COR-L47 (cell line): ENCODE results near the gene EGLN2.
"Not testable (repeated sequence)": the region's sequence is repeated elsewhere in the genome, so short reads cannot be mapped to it uniquely, and the experiment has no call there.

Experiments used
- DNase-seq: peaks from one replicate; lab custom pipeline; 2025; lab: John Stamatoyannopoulos, UW

The EGLN2 gene

GRCh38 chr19:40846722-40847121 is 47.7 kb downstream of the EGLN2 start:
- DNase-seq, result not testable (repeated sequence)

DNA sequence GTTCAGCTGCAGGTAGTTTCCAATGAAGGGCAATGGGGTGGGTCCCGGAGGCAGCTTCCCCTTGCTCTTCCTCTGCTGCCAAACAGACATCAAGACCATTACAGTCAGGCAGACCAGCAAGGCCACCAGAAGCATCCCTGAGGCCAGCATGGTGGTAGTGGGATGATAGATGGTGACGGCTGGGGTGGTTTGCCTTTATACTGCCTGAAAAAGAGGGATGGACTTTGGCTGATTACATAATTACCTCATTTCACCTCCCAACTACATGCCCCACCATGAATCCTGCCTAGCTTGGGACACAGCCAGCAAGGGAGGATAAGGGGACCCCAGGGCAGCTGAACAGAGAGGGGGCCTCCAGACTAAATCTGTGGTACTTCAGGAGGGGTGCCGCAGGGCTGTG is 51.3 kb downstream of the EGLN2 start, which contains the start of gene CYP2A6:
TSS of gene CYP2A6 (minus strand) at position 171 of the 400 bp plus-strand sequence. CDS start at position 150, 21 bp downstream.
- DNase-seq, result not testable (repeated sequence)

DNA sequence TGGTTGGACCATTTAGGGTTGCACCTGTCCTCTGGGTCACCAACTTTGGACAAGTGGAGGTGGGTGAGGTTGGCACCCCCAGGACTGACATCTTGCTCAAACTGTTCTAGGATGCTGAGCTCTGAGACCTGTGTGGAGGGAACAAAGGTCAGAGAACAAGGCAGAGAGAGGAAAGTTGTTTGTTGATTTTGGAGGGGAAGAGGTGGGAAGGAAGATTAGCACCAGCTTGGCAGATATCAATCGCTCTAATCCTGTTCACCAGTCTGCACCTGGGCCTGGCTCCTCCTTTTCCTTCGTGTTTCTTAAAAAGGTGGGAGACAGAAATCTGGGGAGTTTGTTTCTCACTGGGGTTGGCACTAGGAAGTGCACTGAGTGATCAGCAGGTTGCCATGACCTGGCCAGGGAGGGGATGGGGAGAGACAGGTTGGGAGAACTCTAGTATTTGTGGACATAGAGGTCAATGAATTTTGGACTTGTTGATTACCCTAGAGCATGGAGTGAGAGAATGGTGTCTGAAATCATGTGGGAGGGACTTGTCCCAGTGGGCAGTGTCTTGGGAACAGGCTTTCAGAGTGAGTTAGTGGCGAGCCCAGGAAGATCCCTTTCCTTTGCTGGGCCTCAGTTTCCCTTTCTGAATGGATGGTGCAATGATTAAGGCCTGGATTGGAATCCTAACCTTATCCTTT is 53.6 kb downstream of the EGLN2 start:
- DNase-seq, result not testable (repeated sequence)
